Right atrium auricular region (tissue), 2 donors: ENCODE results near the gene NHS. TPM values are rescaled to one million over a fixed set of nuclear protein-coding genes. Genes with fewer than 3 reads are reported as not detected.

ENCODE experiments used
- DNase-seq: peaks from one replicate; pipeline ENCODE4 v3.0.0-alpha.2; 2019; ENCODE audit warnings: low spot score
- H3K27ac ChIP-seq, 2 donors: fragments of 200-600 bp; sonication (generic); 1 replicate in 1 of 2; 2 replicates in 1 of 2; pipeline ENCODE4 v1.5.1; 2016 to 2019
- H3K27me3 ChIP-seq, 2 donors: fragments of 200-600 bp; sonication (generic); one replicate each; pipeline versions ENCODE4 v1.5.1 to v1.6.0; 2017 to 2019
- H3K36me3 ChIP-seq: fragments of 200-600 bp; sonication (generic); one replicate; pipeline ENCODE4 v1.5.1; 2016
- H3K4me1 ChIP-seq, 2 donors: fragments of 200-600 bp; sonication (generic); one replicate each; pipeline versions ENCODE4 v1.5.1 to v1.6.0; 2017 to 2019
- H3K4me3 ChIP-seq, 2 donors: fragments of 200-600 bp; sonication (generic); 1 replicate in 1 of 2; 2 replicates in 1 of 2; pipeline ENCODE4 v1.5.1; 2017 to 2019; ENCODE audit warnings: mild to moderate bottlenecking in 1 of 2, moderate library complexity in 1 of 2
- H3K9me3 ChIP-seq, 2 donors: fragments of 200-600 bp; sonication (generic); one replicate each; pipeline ENCODE4 v1.5.1; 2019
- total RNA-seq, 2 donors: library from RNA; depleted of rRNA; stranded (reverse); fragments of >200 nt; gene quantifications; one replicate each; pipeline ENCODE4 v1.1.0, GENCODE V29; 2016
- TF ChIP-seq, protein P1 (sequence below), 2 donors: fragments of 200-600 bp; sonication (generic); IDR thresholded peaks; one replicate each; pipeline ENCODE4 v1.5.1; 2019; ENCODE audit warnings: antibody characterized with exemption in 2 of 2

NHS gene
- total RNA-seq, 2 donors from 2014 or later: 0.59 to 2.0 TPM

DNA sequence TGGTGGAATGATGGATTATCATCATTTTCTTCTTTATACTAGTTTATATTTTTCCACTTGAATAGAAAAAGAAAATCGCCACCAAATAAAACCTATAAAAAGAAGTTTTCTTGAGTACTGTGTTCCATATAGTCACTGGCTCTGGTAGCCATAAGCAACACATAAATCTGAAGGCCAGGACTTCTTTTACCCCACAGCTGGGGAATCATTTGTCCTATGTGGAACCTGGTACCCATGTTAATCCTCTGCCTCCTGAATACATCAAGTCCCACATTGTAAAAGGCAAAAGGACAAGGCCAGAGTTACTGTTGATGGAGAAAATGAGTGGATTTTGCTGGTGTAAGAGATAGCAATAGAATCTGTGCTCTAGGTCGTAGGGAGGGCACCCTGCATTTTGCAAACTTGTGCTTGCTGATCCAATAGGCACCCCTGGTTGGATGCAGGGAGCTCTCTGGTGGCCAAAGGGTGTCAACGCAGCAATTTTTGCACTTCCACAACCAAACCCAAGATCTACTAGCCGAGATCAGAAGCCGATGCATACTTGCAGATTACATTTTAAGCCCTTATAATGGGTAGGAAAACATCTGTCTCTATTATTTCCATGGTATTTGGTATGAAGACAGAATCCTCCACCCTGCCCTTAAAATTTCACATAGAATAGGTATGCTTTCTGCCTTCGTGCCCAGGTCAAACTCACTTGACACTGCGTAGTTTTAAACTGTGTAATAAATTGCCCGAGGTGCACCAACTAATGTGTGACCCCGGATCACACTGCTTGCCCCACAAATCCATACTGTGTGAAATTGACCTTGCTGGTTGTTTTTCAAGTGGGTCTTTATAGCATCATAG, 216.1 kb downstream of the NHS start:
- Histone ChIP-seq H3K27me3 (no peaks in the 10 kb centered on the region), H3K4me1 (peaks cover 0 to 4% of the 10 kb centered on the region in 2 donors), H3K9me3 (no peaks in the 10 kb centered on the region), H3K4me3 (peak overlapping the region in 1 of 2 donors; percentile 2), H3K27ac (peak overlapping the region in 1 of 2 donors; percentile 37), H3K36me3 (no peaks in the 10 kb centered on the region)
- TF ChIP-seq, protein P1, sequence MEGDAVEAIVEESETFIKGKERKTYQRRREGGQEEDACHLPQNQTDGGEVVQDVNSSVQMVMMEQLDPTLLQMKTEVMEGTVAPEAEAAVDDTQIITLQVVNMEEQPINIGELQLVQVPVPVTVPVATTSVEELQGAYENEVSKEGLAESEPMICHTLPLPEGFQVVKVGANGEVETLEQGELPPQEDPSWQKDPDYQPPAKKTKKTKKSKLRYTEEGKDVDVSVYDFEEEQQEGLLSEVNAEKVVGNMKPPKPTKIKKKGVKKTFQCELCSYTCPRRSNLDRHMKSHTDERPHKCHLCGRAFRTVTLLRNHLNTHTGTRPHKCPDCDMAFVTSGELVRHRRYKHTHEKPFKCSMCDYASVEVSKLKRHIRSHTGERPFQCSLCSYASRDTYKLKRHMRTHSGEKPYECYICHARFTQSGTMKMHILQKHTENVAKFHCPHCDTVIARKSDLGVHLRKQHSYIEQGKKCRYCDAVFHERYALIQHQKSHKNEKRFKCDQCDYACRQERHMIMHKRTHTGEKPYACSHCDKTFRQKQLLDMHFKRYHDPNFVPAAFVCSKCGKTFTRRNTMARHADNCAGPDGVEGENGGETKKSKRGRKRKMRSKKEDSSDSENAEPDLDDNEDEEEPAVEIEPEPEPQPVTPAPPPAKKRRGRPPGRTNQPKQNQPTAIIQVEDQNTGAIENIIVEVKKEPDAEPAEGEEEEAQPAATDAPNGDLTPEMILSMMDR (IDR thresholded peaks at IDR 0.05): peak; percentile 39 to 78
- DNase-seq: peak; percentile 70

DNA sequence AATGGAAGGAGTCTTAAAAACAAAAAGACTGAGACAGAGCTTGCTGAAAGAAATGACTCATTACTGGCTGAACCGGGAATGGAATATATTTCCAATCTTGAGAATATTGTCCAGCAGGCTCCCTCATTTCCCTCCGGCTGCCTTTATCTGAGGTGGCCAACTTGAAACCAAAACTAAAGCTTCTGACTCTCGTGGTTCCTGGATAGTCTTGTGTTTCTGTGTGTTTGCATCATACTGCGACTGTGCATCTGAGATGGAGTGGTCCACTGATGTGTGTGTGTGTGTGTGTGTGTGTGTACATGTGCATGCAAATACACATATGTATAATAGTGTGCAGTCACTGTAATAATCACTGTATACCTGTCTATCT, 216.7 kb downstream of the NHS start:
- no peaks in the 10 kb centered on the region for H3K27me3 ChIP-seq
- no peak overlapping the region for H3K4me3 ChIP-seq
- TF ChIP-seq, protein P1 (IDR thresholded peaks at IDR 0.05): no peak
- H3K27ac ChIP-seq: peak overlapping the region in 1 of 2 donors; percentile 37
- no peaks in the 10 kb centered on the region for H3K36me3 ChIP-seq
- peaks cover 0 to 4% of the 10 kb centered on the region in 2 donors for H3K4me1 ChIP-seq
- DNase-seq: no peak
- no peaks in the 10 kb centered on the region for H3K9me3 ChIP-seq

DNA sequence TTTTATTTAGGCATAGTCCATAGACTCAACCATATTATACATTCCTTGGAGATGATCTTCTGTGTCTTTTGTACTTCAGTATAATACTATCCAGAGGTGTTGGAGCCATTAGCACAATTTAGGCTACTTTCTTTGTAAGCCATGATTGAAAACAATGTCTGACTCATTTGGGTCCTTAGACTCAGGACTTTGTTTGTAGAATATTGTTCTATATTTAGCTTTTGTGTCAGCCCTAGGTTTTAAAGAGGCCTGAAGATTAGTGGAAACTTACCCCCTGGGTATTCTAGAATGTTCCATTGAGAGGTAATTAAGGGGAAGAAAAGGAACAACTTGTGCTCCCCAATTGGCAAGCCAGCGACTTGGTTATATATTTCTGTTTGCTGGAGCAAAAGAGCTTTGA, 217.1 kb downstream of the NHS start:
- H3K27ac ChIP-seq: peak overlapping the region in 1 of 2 donors; percentile 37
- DNase-seq: no peak

DNA sequence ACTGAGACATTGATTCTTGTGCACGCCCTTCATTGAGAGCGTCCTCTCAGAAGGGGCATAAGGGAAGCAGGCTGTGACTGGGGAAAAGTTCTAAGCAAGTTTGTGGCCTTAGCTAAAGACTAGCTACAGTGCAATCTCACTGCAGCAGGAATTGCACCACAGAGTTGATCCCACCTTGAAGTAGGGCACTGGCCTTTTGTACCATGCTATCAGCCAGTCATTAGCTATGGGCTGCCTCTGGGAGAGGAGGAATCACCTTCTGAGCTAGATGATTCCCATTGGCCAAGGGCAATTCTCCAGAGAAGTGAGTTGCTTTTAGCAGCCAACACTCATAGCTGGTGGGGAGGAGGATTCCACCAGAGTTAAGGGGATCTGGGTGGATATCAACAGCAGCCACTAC, 219.7 kb downstream of the NHS start:
- H3K4me1 ChIP-seq: peaks cover 0 to 16% of the 10 kb centered on the region in 2 donors

More for the DNA sequence above, 217.1 kb downstream of the NHS start:
- no peak overlapping the region for H3K4me3 ChIP-seq
- no peaks in the 10 kb centered on the region for H3K36me3 ChIP-seq
- H3K27me3 ChIP-seq: no peaks in the 10 kb centered on the region
- H3K9me3 ChIP-seq: no peaks in the 10 kb centered on the region
- H3K4me1 ChIP-seq: peaks cover 0 to 4% of the 10 kb centered on the region in 2 donors
- TF ChIP-seq, protein P1 (IDR thresholded peaks at IDR 0.05): no peak

DNA sequence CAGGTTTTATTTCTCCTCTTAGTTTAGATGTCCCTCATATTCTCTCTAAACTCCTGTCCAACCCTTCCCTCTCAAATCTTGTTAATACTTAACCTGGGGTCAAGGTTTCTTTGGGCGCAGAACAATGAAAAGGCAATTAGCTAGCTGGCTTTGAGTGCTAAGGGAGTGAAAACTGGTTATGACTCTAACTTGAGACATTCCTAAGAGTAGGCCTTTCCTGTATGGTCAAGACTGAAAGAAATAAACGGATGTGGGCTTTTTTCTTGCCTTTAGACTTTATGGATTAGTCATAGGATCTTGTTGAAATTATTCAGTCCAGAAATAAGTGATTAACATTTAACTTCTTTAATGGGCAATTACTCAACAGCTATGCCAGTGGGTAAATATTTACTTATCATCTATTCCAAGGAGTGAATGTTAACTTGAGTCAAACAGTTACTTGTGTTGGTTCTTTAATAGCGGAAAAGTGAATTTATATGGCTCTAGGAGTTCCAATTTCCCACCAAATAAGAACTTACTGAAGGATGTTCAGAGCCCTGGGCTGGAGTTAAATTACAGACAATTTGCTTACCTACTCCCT, 220.5 kb downstream of the NHS start:
- no peaks in the 10 kb centered on the region for H3K9me3 ChIP-seq
- no peaks in the 10 kb centered on the region for H3K36me3 ChIP-seq
- peaks cover 0 to 16% of the 10 kb centered on the region in 2 donors for H3K4me1 ChIP-seq
- no peak overlapping the region for H3K27ac ChIP-seq
- DNase-seq: no peak
- H3K27me3 ChIP-seq: no peaks in the 10 kb centered on the region
- TF ChIP-seq, protein P1 (IDR thresholded peaks at IDR 0.05): no peak
- H3K4me3 ChIP-seq: no peak overlapping the region

More for the DNA sequence above, 219.7 kb downstream of the NHS start:
- Histone ChIP-seq H3K36me3 (no peaks in the 10 kb centered on the region), H3K27ac (no peak overlapping the region), H3K9me3 (no peaks in the 10 kb centered on the region), H3K27me3 (no peaks in the 10 kb centered on the region), H3K4me3 (no peak overlapping the region)
- DNase-seq: no peak
- TF ChIP-seq, protein P1 (IDR thresholded peaks at IDR 0.05): no peak
